Measurements from ENCODE around the gene KLK13. TPM values are rescaled to one million over a fixed set of nuclear protein-coding genes. Genes with fewer than 3 reads are reported as not detected.

Gene KLK13
- total RNA-seq, 2 donors from 2014 or later, result not detected

DNA sequence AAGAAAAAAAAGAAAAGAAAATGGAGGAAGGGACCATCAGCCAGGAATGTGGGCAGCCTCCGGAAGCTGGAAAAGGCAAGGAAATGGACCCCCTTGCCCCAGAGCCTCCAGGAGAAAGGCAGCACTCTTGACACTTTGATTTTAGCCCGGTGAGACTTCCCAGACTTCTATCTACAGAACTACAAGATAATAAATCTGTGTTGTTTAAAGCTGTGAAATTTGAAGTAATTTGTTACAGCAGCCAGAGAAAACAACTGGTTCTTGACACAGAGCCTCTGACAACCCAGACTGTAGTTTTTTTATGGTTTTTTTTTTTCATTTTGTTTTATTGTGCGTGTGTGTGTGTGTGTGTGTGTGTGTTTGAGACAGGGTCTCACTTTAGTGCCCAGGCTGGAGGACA is 35.7 kb upstream of the KLK13 start:
- Histone ChIP-seq H3K9ac (ENCODE audit: low read depth in 2 of 2, low read length in 2 of 2) (no peak overlapping the region), H3K27ac (no peak overlapping the region), H3K27me3 (no peaks in the 10 kb centered on the region), H3K4me3 (no peak overlapping the region), H3K9me3 (no peaks in the 10 kb centered on the region), H3K4me1 (no peaks in the 10 kb centered on the region), H3K36me3 (no peaks in the 10 kb centered on the region)
- DNase-seq, result no peak
- intact Hi-C loops (cut with DNase I), result no loop called here
- TF ChIP-seq CTCF (IDR thresholded peaks at IDR 0.05), result no peak

DNA sequence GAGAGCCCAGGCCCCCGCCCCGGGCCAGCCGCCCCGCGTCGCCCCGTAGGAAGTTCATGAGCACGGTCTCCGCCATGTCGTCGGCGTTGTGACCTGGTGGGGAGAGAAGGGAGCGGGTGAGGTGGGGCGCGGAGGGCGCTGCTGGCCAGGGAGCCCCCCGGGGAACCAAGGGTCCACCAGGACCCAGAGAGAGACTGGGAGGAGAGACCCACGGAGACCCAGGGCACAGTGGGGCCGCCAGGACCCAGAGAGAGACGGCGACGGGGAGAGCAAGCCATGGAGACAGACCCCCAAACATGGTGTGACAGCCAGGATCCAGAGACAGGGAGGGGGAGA is 34.1 kb upstream of the KLK13 start:
- Histone ChIP-seq H3K9me3 (no peaks in the 10 kb centered on the region), H3K9ac (ENCODE audit: low read depth in 2 of 2, low read length in 2 of 2) (no peak overlapping the region), H3K4me1 (no peaks in the 10 kb centered on the region), H3K4me3 (no peak overlapping the region), H3K36me3 (no peaks in the 10 kb centered on the region), H3K27ac (no peak overlapping the region), H3K27me3 (no peaks in the 10 kb centered on the region)
- TF ChIP-seq CTCF (IDR thresholded peaks at IDR 0.05), result no peak
- intact Hi-C loops (cut with DNase I), result loop anchor here (5.0 kb wide), 1 partner anchor 167 kb away; no protein-coding TSS in a partner anchor
- DNase-seq, result no peak

GRCh38 chr19:51098365-51099046 is 33.6 kb upstream of the KLK13 start:
- no peak overlapping the region for H3K9ac ChIP-seq (ENCODE audit: low read depth in 2 of 2, low read length in 2 of 2)
- TF ChIP-seq CTCF (IDR thresholded peaks at IDR 0.05), result no peak
- no peaks in the 10 kb centered on the region for H3K4me1 ChIP-seq
- H3K27me3 ChIP-seq, result no peaks in the 10 kb centered on the region
- H3K9me3 ChIP-seq, result no peaks in the 10 kb centered on the region
- H3K36me3 ChIP-seq, result no peaks in the 10 kb centered on the region
- DNase-seq, result no peak
- intact Hi-C loops (cut with DNase I), result loop anchor here (5.0 kb wide), 1 partner anchor 166 kb away; no protein-coding TSS in a partner anchor
- no peak overlapping the region for H3K4me3 ChIP-seq
- H3K27ac ChIP-seq, result no peak overlapping the region

- Histone ChIP-seq H3K9ac (ENCODE audit: low read depth in 2 of 2, low read length in 2 of 2) (no peak overlapping the region), H3K27me3 (no peaks in the 10 kb centered on the region), H3K9me3 (no peaks in the 10 kb centered on the region), H3K4me1 (no peaks in the 10 kb centered on the region), H3K36me3 (no peaks in the 10 kb centered on the region), H3K27ac (no peak overlapping the region), H3K4me3 (no peak overlapping the region)
- intact Hi-C loops (cut with DNase I), result loop anchor here (5.0 kb wide), 1 partner anchor 165 kb away; no protein-coding TSS in a partner anchor
- TF ChIP-seq CTCF (IDR thresholded peaks at IDR 0.05), result no peak
- no peak for DNase-seq
These were observed 32.9 kb upstream of the KLK13 start for GRCh38 chr19:51097796-51098195.

- no peaks in the 10 kb centered on the region for H3K36me3 ChIP-seq
- H3K4me3 ChIP-seq, result no peak overlapping the region
- H3K27me3 ChIP-seq, result no peaks in the 10 kb centered on the region
- no peaks in the 10 kb centered on the region for H3K4me1 ChIP-seq
- H3K27ac ChIP-seq, result no peak overlapping the region
- DNase-seq, result peak; percentile 62
- intact Hi-C loops (cut with DNase I), result loop anchor here (5.0 kb wide), 1 partner anchor 165 kb away; no protein-coding TSS in a partner anchor
- H3K9ac ChIP-seq (ENCODE audit: low read depth in 2 of 2, low read length in 2 of 2), result no peak overlapping the region
- TF ChIP-seq CTCF (IDR thresholded peaks at IDR 0.05), result peak; percentile 15
- no peaks in the 10 kb centered on the region for H3K9me3 ChIP-seq
These were observed 32.4 kb upstream of the KLK13 start for GRCh38 chr19:51097166-51097738.
